ENCODE measurements around the gene HS6ST1.

- no peak for TF ChIP-seq SIN3A (IDR thresholded peaks at IDR 0.05; ENCODE audit: borderline replicate concordance, insufficient read depth, low read depth, low read length)
- no peak for TF ChIP-seq CTCF (IDR thresholded peaks at IDR 0.05)
These were observed 36.3 kb downstream of the HS6ST1 start for GRCh38 chr2:128282246-128282975.

All from Panc1 (cell line).